Activated naive CD4-positive, alpha-beta T cell treated with anti-CD3 and anti-CD28 coated beads, Interleukin-2, amount 50 U/mL, for 24 hours (primary cell): Measurements from ENCODE around the gene CFI.

Source experiments
- H3K27ac Mint-ChIP-seq: one replicate; pipeline ENCODE4 v1.8.0; 2021; ENCODE audit warnings: mild to moderate bottlenecking, mixed read lengths
- H3K27me3 Mint-ChIP-seq: one replicate; pipeline ENCODE4 v1.8.0; 2021; ENCODE audit warnings: mixed read lengths
- H3K36me3 Mint-ChIP-seq: one replicate; pipeline ENCODE4 v1.8.0; 2021; ENCODE audit warnings: mixed read lengths
- H3K4me1 Mint-ChIP-seq: one replicate; pipeline ENCODE4 v1.8.0; 2021; ENCODE audit warnings: mixed read lengths
- H3K4me3 Mint-ChIP-seq: one replicate; pipeline ENCODE4 v1.8.0; 2021; ENCODE audit warnings: mild to moderate bottlenecking, mixed read lengths
- H3K9me3 Mint-ChIP-seq: one replicate; pipeline ENCODE4 v1.8.0; 2021; ENCODE audit warnings: mixed read lengths

The CFI gene

GRCh38 chr4:109752525-109752924 is 49.3 kb downstream of the CFI start:
- Mint-ChIP-seq H3K9me3 (no peaks in the 10 kb centered on the region), H3K36me3 (no peaks in the 10 kb centered on the region), H3K4me3 (no peak overlapping the region), H3K4me1 (no peaks in the 10 kb centered on the region), H3K27ac (no peak overlapping the region), H3K27me3 (no peaks in the 10 kb centered on the region)

GRCh38 chr4:109751852-109752251 is 49.9 kb downstream of the CFI start:
- H3K4me3 Mint-ChIP-seq: no peak overlapping the region
- H3K4me1 Mint-ChIP-seq: no peaks in the 10 kb centered on the region

GRCh38 chr4:109750652-109751244 is 51.1 kb downstream of the CFI start:
- H3K36me3 Mint-ChIP-seq: no peaks in the 10 kb centered on the region
- H3K9me3 Mint-ChIP-seq: no peaks in the 10 kb centered on the region
- H3K27me3 Mint-ChIP-seq: no peaks in the 10 kb centered on the region
- no peak overlapping the region for H3K27ac Mint-ChIP-seq
- no peak overlapping the region for H3K4me3 Mint-ChIP-seq
- no peaks in the 10 kb centered on the region for H3K4me1 Mint-ChIP-seq

More at GRCh38 chr4:109751852-109752251, 49.9 kb downstream of the CFI start:
- Mint-ChIP-seq H3K27ac (no peak overlapping the region), H3K9me3 (no peaks in the 10 kb centered on the region), H3K36me3 (no peaks in the 10 kb centered on the region), H3K27me3 (no peaks in the 10 kb centered on the region)

- H3K27ac Mint-ChIP-seq: no peak overlapping the region
- H3K4me1 Mint-ChIP-seq: no peaks in the 10 kb centered on the region
Measured at GRCh38 chr4:109749388-109750082, 52.3 kb downstream of the CFI start.

GRCh38 chr4:109748114-109748513 is 53.7 kb downstream of the CFI start:
- Mint-ChIP-seq H3K27me3 (no peaks in the 10 kb centered on the region), H3K36me3 (no peaks in the 10 kb centered on the region), H3K4me1 (no peaks in the 10 kb centered on the region), H3K4me3 (no peak overlapping the region), H3K9me3 (no peaks in the 10 kb centered on the region), H3K27ac (no peak overlapping the region)

More at GRCh38 chr4:109749388-109750082, 52.3 kb downstream of the CFI start:
- Mint-ChIP-seq H3K36me3 (no peaks in the 10 kb centered on the region), H3K27me3 (no peaks in the 10 kb centered on the region), H3K4me3 (no peak overlapping the region), H3K9me3 (no peaks in the 10 kb centered on the region)

GRCh38 chr4:109746728-109747127 is 55.1 kb downstream of the CFI start:
- H3K36me3 Mint-ChIP-seq: no peaks in the 10 kb centered on the region
- no peak overlapping the region for H3K27ac Mint-ChIP-seq
- no peaks in the 10 kb centered on the region for H3K27me3 Mint-ChIP-seq
- H3K4me1 Mint-ChIP-seq: no peaks in the 10 kb centered on the region
- no peaks in the 10 kb centered on the region for H3K9me3 Mint-ChIP-seq
- H3K4me3 Mint-ChIP-seq: no peak overlapping the region

GRCh38 chr4:109745830-109746229 is 56.0 kb downstream of the CFI start:
- Mint-ChIP-seq H3K9me3 (no peaks in the 10 kb centered on the region), H3K27ac (no peak overlapping the region), H3K4me1 (no peaks in the 10 kb centered on the region), H3K27me3 (no peaks in the 10 kb centered on the region), H3K36me3 (no peaks in the 10 kb centered on the region), H3K4me3 (no peak overlapping the region)

GRCh38 chr4:109739547-109739946 is 62.3 kb downstream of the CFI start:
- Mint-ChIP-seq H3K4me1 (no peaks in the 10 kb centered on the region), H3K27me3 (no peaks in the 10 kb centered on the region), H3K36me3 (no peaks in the 10 kb centered on the region), H3K9me3 (no peaks in the 10 kb centered on the region), H3K4me3 (no peak overlapping the region), H3K27ac (no peak overlapping the region)

GRCh38 chr4:109738104-109738872 is 63.5 kb downstream of the CFI start:
- Mint-ChIP-seq H3K36me3 (no peaks in the 10 kb centered on the region), H3K9me3 (no peaks in the 10 kb centered on the region), H3K27ac (no peak overlapping the region), H3K27me3 (no peaks in the 10 kb centered on the region), H3K4me1 (no peaks in the 10 kb centered on the region), H3K4me3 (no peak overlapping the region)

GRCh38 chr4:109735566-109736365 is 66.0 kb downstream of the CFI start:
- Mint-ChIP-seq H3K27me3 (no peaks in the 10 kb centered on the region), H3K36me3 (no peaks in the 10 kb centered on the region), H3K4me1 (no peaks in the 10 kb centered on the region), H3K4me3 (no peak overlapping the region), H3K27ac (no peak overlapping the region), H3K9me3 (no peaks in the 10 kb centered on the region)

- Mint-ChIP-seq H3K27me3 (no peaks in the 10 kb centered on the region), H3K4me3 (no peak overlapping the region), H3K4me1 (peaks cover 6% of the 10 kb centered on the region)
Measured at GRCh38 chr4:109733728-109734127, 68.1 kb downstream of the CFI start.

GRCh38 chr4:109730619-109731545 is 70.9 kb downstream of the CFI start:
- no peaks in the 10 kb centered on the region for H3K9me3 Mint-ChIP-seq
- peak overlapping the region; percentile 85 for H3K4me3 Mint-ChIP-seq
- peaks cover 5% of the 10 kb centered on the region for H3K36me3 Mint-ChIP-seq
- peaks cover 26% of the 10 kb centered on the region for H3K4me1 Mint-ChIP-seq
- no peak overlapping the region for H3K27ac Mint-ChIP-seq
- H3K27me3 Mint-ChIP-seq: no peaks in the 10 kb centered on the region

More at GRCh38 chr4:109733728-109734127, 68.1 kb downstream of the CFI start:
- Mint-ChIP-seq H3K27ac (no peak overlapping the region), H3K9me3 (no peaks in the 10 kb centered on the region), H3K36me3 (no peaks in the 10 kb centered on the region)

- peaks cover 28% of the 10 kb centered on the region for H3K4me1 Mint-ChIP-seq
- H3K27me3 Mint-ChIP-seq: no peaks in the 10 kb centered on the region
- peak within 1 kb of the TSS; percentile 93 for H3K4me3 Mint-ChIP-seq
- H3K36me3 Mint-ChIP-seq: peaks cover 6% of the 10 kb centered on the region
- H3K27ac Mint-ChIP-seq: peak within 1 kb of the TSS; percentile 77
- no peaks in the 10 kb centered on the region for H3K9me3 Mint-ChIP-seq
Measured at GRCh38 chr4:109729718-109730618, 71.8 kb downstream of the CFI start, which contains the start of gene PLA2G12A. Gene PLA2G12A, minus strand, starts transcription at chr4:109730070. Its CDS starts 261 bp downstream, at chr4:109729809.
